BLaER1 (cell line): ENCODE results near the gene B3GAT3.
A peak's percentile ranks its signal among the peaks of the same experiment; 100 is the strongest.
"Not testable (repeated sequence)": the region's sequence is repeated elsewhere in the genome, so short reads cannot be mapped to it uniquely, and the experiment has no call there.

Experiments
- H3K27ac ChIP-seq: shearing (Covaris generic); formaldehyde crosslinking; 2 replicates; pipeline ENCODE4 v1.8.1; 2022
- H3K27me3 ChIP-seq: shearing (Covaris generic); formaldehyde crosslinking; 2 replicates; pipeline ENCODE4 v1.8.1; 2022
- H3K36me3 ChIP-seq: shearing (Covaris generic); formaldehyde crosslinking; 2 replicates; pipeline ENCODE4 v1.8.1; 2022
- H3K4me1 ChIP-seq: shearing (Covaris generic); formaldehyde crosslinking; 2 replicates; pipeline ENCODE4 v1.8.1; 2022
- H3K4me2 ChIP-seq: shearing (Covaris generic); formaldehyde crosslinking; 2 replicates; pipeline ENCODE4 v1.8.1; 2022
- H3K4me3 ChIP-seq: shearing (Covaris generic); formaldehyde crosslinking; 2 replicates; pipeline ENCODE4 v1.8.1; 2022
- H3K9ac ChIP-seq: shearing (Covaris generic); formaldehyde crosslinking; 2 replicates; pipeline ENCODE4 v1.8.1; 2022
- H3K9me3 ChIP-seq: shearing (Covaris generic); formaldehyde crosslinking; 2 replicates; pipeline ENCODE4 v1.8.1; 2022
- H4K20me1 ChIP-seq: shearing (Covaris generic); formaldehyde crosslinking; 2 replicates; pipeline ENCODE4 v1.8.1; 2022
- Cebpa-rat ChIP-seq: shearing (Covaris generic); IDR thresholded peaks from 2 replicates; pipeline ENCODE4 v1.8.1; 2022

Gene B3GAT3

DNA sequence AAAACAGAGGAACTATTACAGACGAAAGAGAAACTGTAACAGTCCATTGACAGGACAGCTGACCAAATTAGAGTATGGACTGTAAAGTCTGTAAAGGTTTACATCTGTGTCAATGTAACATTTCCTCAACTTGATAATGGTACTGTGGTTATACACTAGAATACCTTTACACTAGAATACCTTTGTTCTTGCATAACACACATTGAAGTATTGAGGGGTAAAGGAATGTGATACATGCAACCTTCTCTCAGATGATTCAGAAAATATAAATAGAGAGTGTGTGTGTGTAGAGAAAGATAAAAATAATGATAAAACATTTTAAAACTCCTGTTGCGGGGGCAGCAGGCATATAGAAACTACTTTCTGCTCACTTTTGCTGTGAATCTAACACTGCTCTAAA is 42.5 kb downstream of the B3GAT3 start:
- Histone ChIP-seq H3K27me3 (no peaks in the 10 kb centered on the region), H3K9ac (no peak overlapping the region), H3K36me3 (peaks cover 91% of the 10 kb centered on the region), H3K4me2 (no peak overlapping the region), H3K27ac (no peak overlapping the region), H4K20me1 (no peaks in the 10 kb centered on the region; the same call in 1 of the 2 replicates), H3K4me1 (peaks cover 18% of the 10 kb centered on the region), H3K9me3 (no peaks in the 10 kb centered on the region), H3K4me3 (no peak overlapping the region)
- TF ChIP-seq Cebpa-rat = no peak

DNA sequence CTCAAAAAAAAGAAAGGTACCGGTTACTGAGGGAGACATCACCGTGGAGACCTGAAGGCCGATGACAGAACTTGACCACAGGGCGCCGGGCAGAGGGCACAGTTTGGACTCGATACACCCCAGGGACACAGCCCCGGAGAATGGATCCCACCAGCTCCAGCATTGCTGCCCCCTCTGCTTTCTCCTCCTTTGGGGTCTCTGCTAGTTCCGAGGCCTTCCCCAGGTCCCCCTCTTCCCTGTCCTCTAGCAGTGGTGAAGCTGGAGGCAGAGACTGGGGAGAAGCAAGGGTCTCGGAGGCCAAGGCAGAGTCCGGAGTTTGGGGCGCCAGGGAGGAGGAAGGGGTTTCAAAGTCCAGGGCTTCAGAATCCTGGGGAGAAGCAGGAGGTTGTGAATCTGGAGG is 43.2 kb downstream of the B3GAT3 start:
- peaks cover 18% of the 10 kb centered on the region for H3K4me1 ChIP-seq
- H3K9me3 ChIP-seq = no peaks in the 10 kb centered on the region
- H3K27me3 ChIP-seq = no peaks in the 10 kb centered on the region
- H3K4me2 ChIP-seq = no peak overlapping the region
- TF ChIP-seq Cebpa-rat = no peak
- no peak overlapping the region for H3K9ac ChIP-seq
- no peak overlapping the region for H3K27ac ChIP-seq
- H4K20me1 ChIP-seq = no peaks in the 10 kb centered on the region; the same call in 1 of the 2 replicates
- H3K36me3 ChIP-seq = peaks cover 84% of the 10 kb centered on the region
- H3K4me3 ChIP-seq = no peak overlapping the region

DNA sequence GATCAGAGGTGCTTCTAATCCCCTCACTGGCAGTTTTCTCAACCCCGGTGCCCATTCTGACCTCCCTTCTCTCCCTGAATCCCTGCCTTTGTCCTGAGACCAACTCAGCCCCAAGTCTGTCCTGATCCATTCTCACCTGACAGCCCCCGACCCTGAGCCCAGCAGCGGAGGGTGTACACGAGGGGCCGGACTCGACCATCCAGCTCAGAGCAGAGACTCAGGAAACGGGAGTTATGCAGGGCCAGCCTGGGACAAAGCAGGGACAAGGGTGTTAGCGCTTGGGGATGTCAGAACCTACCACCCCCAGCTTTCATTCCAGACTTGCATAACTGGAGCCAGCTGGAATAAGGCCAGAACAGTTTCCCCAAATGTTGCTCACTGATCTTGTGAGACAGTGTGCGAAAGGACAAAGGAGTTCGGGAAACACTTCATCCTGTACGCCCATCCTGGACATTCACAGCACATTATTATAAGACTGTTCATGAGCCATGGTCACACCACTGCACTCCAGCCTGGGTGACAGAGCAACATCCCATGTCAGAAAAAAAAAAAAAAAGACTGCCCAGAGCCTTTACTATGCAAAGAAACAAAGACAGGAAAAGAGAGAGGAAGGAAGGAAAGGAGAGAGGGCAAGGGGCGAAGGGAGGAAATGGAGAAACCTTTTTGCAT is 44.6 kb downstream of the B3GAT3 start:
- peaks cover 27% of the 10 kb centered on the region for H3K4me1 ChIP-seq
- no peak overlapping the region for H3K4me2 ChIP-seq
- H3K27ac ChIP-seq = 0 out of 2 replicates have a peak overlapping the region, but pooled peaks have one; percentile 2
- TF ChIP-seq Cebpa-rat = no peak
- peak overlapping the region; percentile 48; the same call in 1 of the 2 replicates for H3K9ac ChIP-seq
- peaks cover 76% of the 10 kb centered on the region for H3K36me3 ChIP-seq
- H3K4me3 ChIP-seq = no peak overlapping the region
- H3K27me3 ChIP-seq = no peaks in the 10 kb centered on the region
- peaks cover 12% of the 10 kb centered on the region for H4K20me1 ChIP-seq
- no peaks in the 10 kb centered on the region for H3K9me3 ChIP-seq

DNA sequence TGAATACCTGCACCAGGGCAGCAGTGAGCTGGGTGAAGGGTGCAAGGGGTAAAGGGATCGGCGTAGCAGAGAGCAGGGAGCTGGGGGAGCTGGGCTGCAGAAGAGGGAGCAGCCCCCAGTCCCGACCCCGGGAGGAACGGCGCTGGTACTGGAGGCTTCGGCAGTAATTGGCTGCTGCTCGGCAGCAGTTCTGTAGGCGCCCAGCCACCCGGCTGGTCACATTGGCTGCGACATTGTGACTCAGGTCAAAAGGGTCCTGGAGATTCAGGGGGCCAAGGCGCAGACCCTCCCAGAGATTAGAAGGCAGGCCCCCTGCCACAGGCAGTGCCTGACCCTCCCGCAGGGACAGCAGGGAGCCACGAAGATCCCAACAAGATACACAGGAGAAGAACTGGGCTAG is 45.9 kb downstream of the B3GAT3 start:
- Histone ChIP-seq H3K36me3 (peaks cover 76% of the 10 kb centered on the region), H3K9me3 (no peaks in the 10 kb centered on the region), H4K20me1 (peaks cover 26% of the 10 kb centered on the region), H3K27me3 (no peaks in the 10 kb centered on the region), H3K4me1 (peaks cover 40% of the 10 kb centered on the region), H3K4me3 (no peak overlapping the region), H3K27ac (peak overlapping the region; percentile 83; the same call in 1 of the 2 replicates), H3K4me2 (peak overlapping the region; percentile 99; the same call in 1 of the 2 replicates), H3K9ac (peak overlapping the region; percentile 84; the same call in 1 of the 2 replicates)
- no peak for TF ChIP-seq Cebpa-rat

DNA sequence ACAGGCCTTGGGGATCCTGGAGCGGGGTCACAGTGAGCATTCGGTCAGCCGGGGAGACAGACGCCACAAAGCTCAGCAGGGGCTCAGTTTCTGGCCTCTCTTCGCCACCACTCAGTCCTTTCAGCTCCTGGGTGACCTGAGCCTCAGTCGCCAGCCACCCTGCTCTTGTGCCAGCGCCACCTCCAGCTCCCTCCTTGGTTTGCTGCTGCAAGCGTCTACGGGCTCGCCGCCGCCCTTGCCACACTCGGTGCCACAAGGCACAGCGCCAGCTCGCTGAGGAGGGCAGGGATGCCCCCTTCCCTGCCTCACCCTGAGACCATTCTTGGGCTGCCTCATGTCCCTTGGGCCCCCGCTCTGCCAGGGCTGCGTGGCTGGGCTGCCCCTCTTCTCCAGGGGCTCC is 46.6 kb downstream of the B3GAT3 start:
- Histone ChIP-seq H3K4me2 (peak overlapping the region; percentile 99), H3K27me3 (no peaks in the 10 kb centered on the region), H3K4me1 (peaks cover 47% of the 10 kb centered on the region), H3K27ac (peak overlapping the region; percentile 83), H3K9ac (peak overlapping the region; percentile 84), H3K36me3 (peaks cover 76% of the 10 kb centered on the region), H3K9me3 (no peaks in the 10 kb centered on the region), H4K20me1 (peaks cover 33% of the 10 kb centered on the region), H3K4me3 (peak overlapping the region; percentile 95)
- no peak for TF ChIP-seq Cebpa-rat

DNA sequence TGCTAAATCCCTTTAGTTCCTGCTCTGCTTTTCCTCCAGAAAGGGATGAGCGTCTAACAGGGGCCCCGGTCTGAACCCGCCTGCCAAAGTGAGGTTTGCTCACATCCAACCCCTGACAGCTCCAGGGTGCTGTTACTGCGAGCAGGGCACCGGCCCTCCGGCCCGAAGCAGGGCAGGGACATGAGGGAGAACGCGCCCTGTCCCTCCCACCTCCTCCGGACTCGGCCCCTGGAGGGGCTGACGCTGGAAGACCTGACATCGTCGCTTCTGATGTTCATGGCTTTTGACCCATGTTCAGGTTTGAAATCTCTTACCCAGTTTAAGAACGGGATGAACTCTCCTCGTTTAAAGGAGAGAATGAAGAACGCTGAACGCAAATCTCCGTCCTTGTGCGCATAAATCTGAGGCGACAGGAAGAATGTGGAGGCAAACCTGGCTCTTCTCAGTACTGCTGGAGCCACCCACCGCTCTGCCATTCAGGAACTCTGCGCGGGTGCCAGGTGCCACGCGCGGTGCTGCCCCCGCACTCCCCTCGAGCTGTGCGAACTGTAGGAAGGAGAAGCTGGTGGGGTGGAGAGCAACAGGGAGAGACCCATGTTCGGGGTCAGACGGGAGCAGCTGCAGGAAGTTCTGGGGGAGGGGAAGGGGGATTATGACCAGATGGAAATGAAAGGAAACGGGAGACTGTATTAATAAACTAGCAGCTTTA is 47.3 kb downstream of the B3GAT3 start:
- Histone ChIP-seq H3K36me3 (peaks cover 76% of the 10 kb centered on the region), H3K4me1 (peaks cover 54% of the 10 kb centered on the region), H3K4me3 (peak overlapping the region; percentile 95), H3K9me3 (no peaks in the 10 kb centered on the region), H3K4me2 (peak overlapping the region; percentile 99), H4K20me1 (peaks cover 39% of the 10 kb centered on the region), H3K27me3 (no peaks in the 10 kb centered on the region), H3K9ac (peak overlapping the region; percentile 84), H3K27ac (peak overlapping the region; percentile 83)
- TF ChIP-seq Cebpa-rat = no peak

DNA sequence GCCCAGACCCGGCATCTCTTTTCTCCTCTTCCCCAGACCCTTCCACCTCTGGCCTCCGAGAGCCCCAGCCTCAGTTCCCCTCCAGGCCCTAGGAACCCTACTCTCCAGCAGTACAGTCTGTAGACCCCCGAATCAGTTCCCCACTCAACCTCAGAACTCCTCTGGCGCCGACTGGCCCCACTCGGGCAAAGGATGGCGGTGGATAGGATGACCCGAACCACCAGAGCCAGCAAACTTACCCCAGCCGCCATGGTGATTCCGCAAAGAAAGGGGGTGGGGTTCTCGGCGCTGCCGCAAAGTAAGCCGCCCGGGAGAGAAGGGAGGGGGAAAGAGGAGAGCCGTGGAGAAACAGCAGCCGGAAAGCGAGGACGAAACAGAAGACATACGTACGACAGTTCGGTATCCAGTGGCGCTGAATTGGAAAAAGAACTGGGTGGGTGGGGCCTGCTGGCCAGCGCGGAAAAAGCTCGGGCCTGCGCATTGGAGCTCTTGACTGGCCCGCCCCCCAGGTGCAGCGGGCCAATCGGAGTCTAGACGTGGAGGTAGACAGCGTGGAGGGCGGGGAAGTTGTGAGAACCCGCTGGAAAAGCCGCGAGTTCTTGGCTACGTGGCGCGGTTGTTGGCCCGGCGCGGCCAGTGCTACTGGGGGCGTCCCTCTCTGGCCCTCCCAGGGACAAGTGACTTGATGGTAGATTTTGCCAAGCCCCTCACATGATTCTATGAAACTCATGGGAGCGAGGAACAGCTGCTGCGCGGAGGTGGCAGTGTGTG is 48.0 kb downstream of the B3GAT3 start, which contains the start of gene EEF1G:
EEF1G (minus strand) TSS at position 300 of the 771 bp plus-strand sequence; CDS start at position 251, 49 bp downstream.
- H3K9me3 ChIP-seq = no peaks in the 10 kb centered on the region
- H3K4me3 ChIP-seq = peak within 1 kb of the TSS; percentile 95
- H3K4me1 ChIP-seq = peaks cover 54% of the 10 kb centered on the region
- peak within 1 kb of the TSS; percentile 99 for H3K4me2 ChIP-seq
- H3K27ac ChIP-seq = peak within 1 kb of the TSS; percentile 93
- TF ChIP-seq Cebpa-rat = no peak
- peaks cover 46% of the 10 kb centered on the region for H4K20me1 ChIP-seq
- peak within 1 kb of the TSS; percentile 98 for H3K9ac ChIP-seq
- no peaks in the 10 kb centered on the region for H3K27me3 ChIP-seq
- peaks cover 76% of the 10 kb centered on the region for H3K36me3 ChIP-seq

DNA sequence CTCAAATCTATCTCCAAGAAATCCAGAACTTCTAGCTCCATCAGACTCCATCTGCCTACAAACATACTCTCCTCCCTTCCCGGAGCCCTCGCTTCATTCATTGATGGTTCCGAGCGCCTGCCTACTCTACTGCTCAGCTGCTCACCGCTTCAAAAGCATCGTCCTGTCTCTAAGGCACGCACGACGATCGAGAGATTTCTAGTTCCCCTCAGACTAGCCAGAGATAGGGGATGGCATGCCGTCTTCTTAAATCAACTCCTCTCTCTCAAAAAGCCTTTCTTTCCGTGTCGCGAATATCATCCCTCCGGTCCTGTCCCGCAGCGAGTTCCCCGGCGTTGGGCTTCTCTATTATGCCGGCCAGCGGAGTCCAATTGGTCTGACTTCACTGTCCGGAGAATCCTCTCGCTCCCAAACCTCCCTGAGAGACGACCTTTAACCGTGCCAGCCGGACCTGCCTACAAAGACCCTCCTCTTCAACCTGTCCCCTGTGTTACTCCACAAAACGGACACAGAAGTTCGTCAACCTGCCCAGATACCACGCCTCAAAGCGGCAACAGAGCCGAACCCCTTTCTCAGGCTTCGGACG is 48.7 kb downstream of the B3GAT3 start:
- Histone ChIP-seq H3K4me3 (peak overlapping the region; percentile 95), H3K9ac (peak overlapping the region; percentile 98), H3K9me3 (no peaks in the 10 kb centered on the region), H3K36me3 (peaks cover 76% of the 10 kb centered on the region), H3K27me3 (no peaks in the 10 kb centered on the region), H4K20me1 (peaks cover 53% of the 10 kb centered on the region), H3K4me1 (peaks cover 54% of the 10 kb centered on the region), H3K27ac (peak overlapping the region; percentile 93), H3K4me2 (peak overlapping the region; percentile 93)
- no peak for TF ChIP-seq Cebpa-rat

DNA sequence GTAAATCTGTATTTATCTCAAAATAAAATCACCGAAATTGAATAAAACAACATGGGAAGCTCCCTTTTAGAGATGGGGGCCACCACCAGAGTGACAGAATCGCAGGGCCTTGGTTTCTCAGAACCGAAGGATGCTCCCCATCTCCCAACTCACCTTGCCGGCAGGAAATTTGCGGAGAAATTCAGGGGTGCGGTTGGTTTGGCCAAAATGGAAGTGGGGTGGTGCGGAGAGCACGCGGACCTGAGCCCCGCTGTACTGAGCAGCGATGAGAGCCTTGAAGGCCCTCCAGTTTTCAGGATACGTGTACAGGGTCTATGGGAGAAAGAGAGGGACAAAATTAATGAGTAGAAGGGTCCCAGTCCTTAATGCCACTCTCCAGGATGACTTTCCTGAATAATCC is 49.4 kb downstream of the B3GAT3 start:
- no peak for TF ChIP-seq Cebpa-rat
- Histone ChIP-seq H3K27ac (peak overlapping the region; percentile 93), H3K9me3 (no peaks in the 10 kb centered on the region), H3K36me3 (peaks cover 76% of the 10 kb centered on the region), H3K4me1 (peaks cover 54% of the 10 kb centered on the region), H3K27me3 (no peaks in the 10 kb centered on the region), H3K9ac (peak overlapping the region; percentile 98), H4K20me1 (peaks cover 60% of the 10 kb centered on the region), H3K4me3 (peak overlapping the region; percentile 95), H3K4me2 (peak overlapping the region; percentile 93)

DNA sequence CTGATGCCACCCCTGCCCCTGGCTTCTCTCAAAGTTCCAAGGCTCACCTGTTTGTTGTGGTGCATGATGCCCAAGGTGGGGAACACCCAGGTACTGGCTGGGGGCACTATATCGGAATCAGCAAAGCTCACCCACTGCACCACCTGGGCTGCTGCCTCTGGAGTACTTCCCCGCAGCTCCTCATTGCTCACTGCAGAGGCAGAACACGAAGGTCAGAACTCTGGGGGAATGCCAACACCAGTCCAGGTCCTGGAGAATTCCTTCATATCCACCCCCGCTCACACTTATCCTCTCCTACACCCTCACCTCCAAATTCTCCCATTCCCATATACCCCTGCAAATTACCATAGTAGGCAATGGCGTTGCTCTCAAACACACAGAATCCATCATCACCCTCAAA is 50.3 kb downstream of the B3GAT3 start:
- H4K20me1 ChIP-seq = peaks cover 69% of the 10 kb centered on the region
- not testable (repeated sequence) for H3K27me3 ChIP-seq, H3K9me3 ChIP-seq, H3K27ac ChIP-seq
- peaks cover 76% of the 10 kb centered on the region for H3K36me3 ChIP-seq
- 0 out of 2 replicates have a peak overlapping the region, but pooled peaks have one; percentile 95 for H3K4me3 ChIP-seq
- peaks cover 54% of the 10 kb centered on the region for H3K4me1 ChIP-seq
- H3K9ac ChIP-seq = peak overlapping the region; percentile 98; the same call in 1 of the 2 replicates
- H3K4me2 ChIP-seq = peak overlapping the region; percentile 93

DNA sequence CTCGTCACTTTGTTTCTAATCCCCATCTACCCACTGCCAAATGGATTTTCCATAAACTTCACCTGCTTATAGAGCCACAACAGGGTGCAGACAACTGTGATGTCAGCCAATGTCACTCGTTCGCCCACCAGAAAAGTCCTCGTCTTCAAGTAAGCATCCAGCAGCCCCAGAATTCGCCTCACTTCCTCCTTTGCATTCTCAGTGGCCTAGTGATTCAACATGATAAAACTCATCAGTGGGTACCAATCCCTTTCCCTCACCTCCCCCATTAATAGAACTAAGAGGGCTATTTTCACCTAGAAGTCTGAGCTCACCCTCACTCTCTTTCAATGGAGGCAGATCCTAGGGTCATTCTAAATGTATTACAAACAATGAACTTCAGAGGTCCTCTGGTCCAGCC is 50.9 kb downstream of the B3GAT3 start:
- Histone ChIP-seq H4K20me1 (peaks cover 75% of the 10 kb centered on the region), H3K36me3 (peaks cover 76% of the 10 kb centered on the region), H3K4me2 (peak overlapping the region; percentile 93), H3K9ac (peak overlapping the region; percentile 98; the same call in 1 of the 2 replicates), H3K4me1 (peaks cover 51% of the 10 kb centered on the region)
- not testable (repeated sequence) for H3K4me3 ChIP-seq, H3K27me3 ChIP-seq, H3K27ac ChIP-seq, H3K9me3 ChIP-seq
